GM18519 (cell line): ENCODE results near the gene PIM2.

ENCODE experiments used
- ATAC-seq: cut with Tn5 transposase; IDR thresholded peaks from one replicate; pipeline ENCODE4 v1.9.1; 2021; ENCODE audit warnings: mild to moderate bottlenecking, moderate library complexity; ENCODE audit not compliant: unreplicated experiment, low FRiP score

Gene PIM2

DNA sequence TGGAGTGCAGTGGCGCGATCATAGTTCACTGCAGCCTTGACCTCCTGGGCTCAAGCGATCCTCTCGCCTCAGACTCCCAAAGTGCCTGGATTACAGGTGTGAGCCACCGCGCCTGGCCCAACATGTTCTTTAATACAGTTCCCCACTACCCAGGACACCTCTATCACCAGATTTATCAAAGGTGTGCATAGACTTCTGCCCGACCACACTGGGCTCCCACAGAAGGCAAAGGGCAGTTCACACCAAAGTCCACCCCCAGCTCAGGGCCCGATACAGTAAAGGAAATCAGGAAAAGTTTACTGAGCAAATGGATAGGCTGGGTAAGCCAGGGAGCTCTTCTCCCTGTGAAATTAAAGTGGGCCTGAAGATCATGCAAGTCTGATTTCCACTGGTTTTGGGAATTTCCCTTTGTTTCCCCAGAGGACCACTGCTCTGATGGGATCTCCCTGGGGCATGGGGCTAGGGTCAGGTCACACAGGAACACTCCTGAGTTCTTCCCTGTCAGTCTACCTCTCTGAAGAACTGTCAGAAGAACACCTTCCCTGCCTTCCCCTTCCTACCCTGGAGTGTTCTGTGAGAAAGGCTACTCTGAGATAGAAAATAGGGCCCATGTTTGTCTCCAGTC, 17.7 kb upstream of the PIM2 start:
- ATAC-seq: no peak

GRCh38 chrX:48935301-48935670, 16.5 kb upstream of the PIM2 start:
- no peak for ATAC-seq

GRCh38 chrX:48934581-48935300, 15.9 kb upstream of the PIM2 start:
- no peak for ATAC-seq

GRCh38 chrX:48933757-48934156, 14.9 kb upstream of the PIM2 start:
- ATAC-seq: no peak

DNA sequence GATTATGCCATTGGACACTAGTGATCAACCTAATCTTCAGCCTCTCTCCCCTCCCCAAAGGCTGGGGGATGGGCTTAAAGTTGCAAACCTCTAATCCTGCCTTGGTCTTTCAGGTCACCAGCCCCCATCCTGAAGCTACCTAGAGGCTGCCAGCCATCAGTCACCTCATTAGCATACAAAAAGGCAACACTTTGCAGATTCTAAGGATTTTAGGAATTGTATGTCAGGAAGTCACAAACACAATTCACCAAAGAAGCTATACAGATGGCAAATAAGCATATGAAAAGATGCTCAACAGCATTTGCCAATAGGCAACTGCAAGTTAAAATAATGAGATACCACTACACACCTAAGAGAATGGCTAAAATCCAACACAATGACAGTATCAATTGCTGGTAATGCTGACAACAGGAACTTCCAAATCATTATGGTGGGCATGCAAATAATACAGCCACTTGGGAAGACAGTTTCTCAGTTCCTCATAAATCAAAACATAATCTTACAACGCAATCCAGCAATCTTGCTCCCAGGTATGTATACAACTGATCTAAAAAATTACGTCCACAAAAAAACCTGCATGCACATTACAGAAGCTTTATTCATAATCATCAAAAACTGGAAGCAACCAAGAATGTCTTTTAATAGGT, 9.0 kb upstream of the PIM2 start:
- ATAC-seq: no peak

- no peak for ATAC-seq
Measured at GRCh38 chrX:48927123-48927522, 8.3 kb upstream of the PIM2 start.

- no peak for ATAC-seq
Measured at GRCh38 chrX:48924270-48924669, 5.4 kb upstream of the PIM2 start.

GRCh38 chrX:48923771-48924170, 4.9 kb upstream of the PIM2 start:
- ATAC-seq: no peak

- no peak for ATAC-seq
Measured at GRCh38 chrX:48920718-48921104, 1.9 kb upstream of the PIM2 start.

DNA sequence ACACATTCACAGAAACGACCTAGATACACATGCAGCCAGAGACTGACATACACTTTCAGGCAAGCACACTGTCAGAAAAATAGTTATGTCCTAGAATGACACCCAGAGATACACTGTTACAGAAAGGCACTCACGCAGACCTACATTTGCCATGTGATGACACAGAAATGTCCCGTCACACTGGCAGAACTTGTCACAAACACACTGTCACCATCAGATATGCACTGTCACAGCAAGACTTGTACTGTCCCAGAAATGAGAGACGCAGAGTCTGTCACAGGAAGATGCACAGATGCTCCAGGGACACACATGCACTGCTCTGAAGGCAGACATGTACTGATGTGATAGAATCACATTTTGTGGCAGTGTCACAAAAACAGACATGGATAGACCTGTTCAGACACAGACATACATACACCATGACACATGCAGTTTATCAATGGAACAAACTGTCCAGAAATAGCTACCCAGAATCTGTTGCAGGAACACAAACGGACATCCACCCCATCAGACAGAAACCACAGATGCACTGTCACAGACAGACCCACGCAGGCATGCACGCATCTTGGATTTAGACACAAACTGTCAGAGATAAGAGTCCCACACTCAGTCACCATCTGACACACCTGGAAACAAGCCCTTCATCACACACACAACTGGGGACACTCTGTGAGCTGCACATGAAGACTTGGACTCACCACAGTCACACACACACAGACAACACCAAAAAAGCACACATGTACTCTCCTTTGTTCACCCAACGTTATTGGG, 1.3 kb upstream of the PIM2 start:
- ATAC-seq: no peak

DNA sequence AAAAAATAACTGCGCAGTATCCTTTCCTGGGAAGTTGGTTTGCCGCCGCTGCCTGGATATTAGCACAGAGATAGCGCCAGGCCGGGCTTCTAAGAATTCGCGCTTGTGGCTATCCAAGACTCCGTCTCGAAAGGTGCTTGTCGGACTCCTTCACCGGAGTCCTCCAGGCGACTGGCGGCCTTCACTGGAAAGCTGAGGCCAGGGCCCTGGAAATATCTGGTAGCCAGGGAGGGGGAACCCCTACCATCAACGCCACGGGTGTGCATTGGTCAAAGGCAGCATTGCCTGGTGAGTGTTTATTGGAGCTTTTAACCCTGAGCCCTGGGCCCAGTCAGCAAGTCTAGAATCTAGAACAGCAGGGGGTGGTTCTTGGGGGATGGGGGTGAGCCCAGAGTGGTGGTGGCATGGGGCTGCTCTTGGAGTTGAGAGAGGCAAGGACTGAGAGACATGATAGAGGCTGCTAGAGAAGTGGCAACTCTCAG, 577 bp upstream of the PIM2 start:
- ATAC-seq: no peak

- no peak for ATAC-seq
Measured at GRCh38 chrX:48918301-48918642, 552 bp downstream of the PIM2 start.

GRCh38 chrX:48917139-48918001, 1.5 kb downstream of the PIM2 start:
- no peak for ATAC-seq

DNA sequence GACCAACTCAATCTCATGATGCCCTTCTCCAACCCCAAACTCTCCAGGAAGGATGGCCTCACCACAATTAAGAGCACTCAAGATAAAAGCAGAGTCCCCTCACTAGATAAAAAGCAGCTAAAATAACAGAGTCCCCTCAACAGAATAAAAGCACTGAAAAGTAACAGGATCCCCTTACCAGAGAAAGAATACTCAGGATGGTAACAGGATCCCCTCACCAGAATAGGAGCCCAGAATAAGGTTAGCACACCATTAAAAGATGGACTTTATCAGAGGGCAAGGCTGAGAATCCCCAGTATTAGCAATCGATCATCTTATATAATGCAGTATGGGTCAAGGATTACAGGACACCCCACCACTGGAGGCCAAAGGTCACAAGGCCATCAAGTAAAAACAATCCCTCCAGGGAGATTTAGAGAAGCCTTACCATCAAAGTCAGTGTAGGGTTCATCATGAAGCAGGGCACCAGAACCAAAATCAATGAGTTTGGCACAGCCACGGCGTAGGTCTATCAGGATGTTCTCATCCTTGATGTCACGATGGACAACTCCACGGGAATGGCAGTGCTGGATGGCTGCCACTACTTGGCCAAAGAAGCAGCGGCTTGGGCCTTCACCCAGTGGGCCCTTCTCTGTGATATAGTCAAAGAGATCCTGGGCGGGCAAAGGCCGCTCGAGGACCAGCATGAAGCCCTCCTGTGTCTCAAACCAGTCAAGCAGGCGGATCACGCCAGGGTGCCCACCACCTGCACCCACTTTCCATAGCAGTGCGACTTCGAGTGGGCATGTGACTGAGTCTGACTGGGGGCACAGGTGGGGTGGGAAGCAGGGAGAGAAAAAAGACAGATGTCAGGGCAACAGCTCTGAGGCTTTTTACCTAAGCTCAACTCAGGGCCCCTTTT, 4.0 kb downstream of the PIM2 start:
- no peak for ATAC-seq

DNA sequence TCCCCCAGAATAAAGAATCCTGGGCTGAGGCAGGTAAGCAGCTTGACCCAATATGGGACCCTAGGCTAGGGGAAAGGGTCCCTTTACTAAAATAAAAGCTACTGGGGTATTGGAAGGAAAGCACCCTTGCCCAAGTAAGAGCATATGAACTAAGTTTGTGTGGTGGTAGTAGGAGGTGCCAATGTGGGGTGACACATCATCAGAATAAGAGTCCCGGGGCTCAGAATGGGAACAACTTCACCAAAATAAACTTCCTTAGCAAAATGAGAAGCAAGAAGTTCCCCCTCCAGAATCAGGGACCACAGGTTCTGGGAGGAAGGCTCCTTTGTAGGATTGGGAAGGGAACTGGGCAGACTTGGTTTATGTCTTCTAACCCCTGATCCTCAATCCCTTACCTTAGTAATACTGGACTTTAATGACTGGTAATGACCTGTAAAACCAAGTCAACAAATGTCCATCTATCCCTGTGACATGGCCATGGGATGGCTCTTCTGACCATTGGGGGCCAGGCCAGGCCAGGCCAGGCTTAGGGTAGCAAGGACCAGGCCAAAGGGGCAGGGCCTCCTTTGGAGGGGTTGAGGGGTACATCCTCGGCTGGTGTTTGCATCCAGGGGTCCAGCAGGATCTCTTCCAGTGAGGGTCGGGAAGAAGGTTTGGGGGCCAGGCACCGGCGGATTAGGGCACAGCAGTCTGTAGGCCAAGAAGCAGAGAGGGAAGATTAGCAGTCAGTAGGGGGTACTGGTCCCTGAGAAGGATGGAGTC, 5.0 kb downstream of the PIM2 start:
- no peak for ATAC-seq

GRCh38 chrX:48911412-48912182, 7.2 kb downstream of the PIM2 start, which contains the start of gene SLC35A2:
TSS of gene SLC35A2 (minus strand) at chrX:48911646. CDS start at chrX:48911636, 10 bp downstream.
- ATAC-seq: no peak

DNA sequence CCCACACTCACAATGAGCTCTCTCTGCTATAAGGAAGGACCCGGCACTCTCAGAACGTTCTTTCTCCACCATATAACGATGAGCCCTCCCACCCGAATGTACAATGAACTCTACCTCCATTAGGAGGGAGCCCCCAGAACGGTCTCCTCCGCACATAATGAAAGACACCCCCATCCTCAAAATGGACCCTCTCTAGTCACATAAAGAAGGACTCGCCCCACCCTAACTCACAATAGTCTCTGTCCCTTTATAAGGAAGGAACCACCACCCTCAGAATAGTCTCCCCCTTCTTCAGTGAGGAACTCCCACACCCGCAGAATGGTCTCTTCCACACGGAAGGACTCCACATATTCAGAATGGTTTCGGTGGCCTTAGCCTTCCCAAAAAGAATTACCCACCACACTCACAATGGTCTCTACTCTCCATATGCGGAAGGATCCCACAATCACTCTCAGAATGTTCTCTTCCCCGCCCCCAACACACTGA, 7.9 kb downstream of the PIM2 start:
- no peak for ATAC-seq
